GM21360 (cell line): ENCODE measurements around the gene RNF222.
"Not testable (repeated sequence)": the region's sequence is repeated elsewhere in the genome, so short reads cannot be mapped to it uniquely, and the experiment has no call there.

ENCODE experiments used
- ATAC-seq: cut with Tn5 transposase; IDR thresholded peaks from one replicate; pipeline ENCODE4 v1.9.1; 2021; ENCODE audit warnings: mild to moderate bottlenecking, moderate library complexity; ENCODE audit not compliant: unreplicated experiment

The RNF222 gene

GRCh38 chr17:8347001-8347400, 50.6 kb downstream of the RNF222 start:
- not testable (repeated sequence) for ATAC-seq

- no peak for ATAC-seq
These were observed 51.5 kb downstream of the RNF222 start for GRCh38 chr17:8345951-8346665.

- no peak for ATAC-seq
These were observed 52.5 kb downstream of the RNF222 start for GRCh38 chr17:8345052-8345690.

GRCh38 chr17:8341456-8341855, 56.2 kb downstream of the RNF222 start:
- ATAC-seq, result no peak
